Measurements from ENCODE around the gene CCDC66.

The CCDC66 gene

DNA sequence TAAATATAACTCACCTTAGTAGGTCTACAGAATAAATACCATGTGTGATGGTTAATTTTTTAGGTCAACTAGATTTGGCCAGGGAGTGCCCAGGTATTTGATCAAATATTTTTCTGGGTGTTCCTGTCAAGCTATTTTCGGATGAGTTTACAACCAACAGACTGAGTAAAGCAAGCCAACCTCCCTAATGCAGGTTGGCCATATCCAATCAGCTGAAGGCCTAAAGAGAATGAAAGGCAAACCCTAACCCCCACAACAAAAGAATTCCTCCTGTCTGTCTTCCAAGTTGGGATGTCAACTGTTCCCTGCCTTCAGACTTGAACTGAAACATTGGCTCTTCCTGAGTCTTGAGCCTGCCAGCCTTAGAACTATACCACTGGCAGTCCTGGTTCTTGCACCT, 97.5 kb downstream of the CCDC66 start:
- CTCF ChIA-PET = no interaction called here
- no peak for DNase-seq (ENCODE audit: extremely low spot score)
- TF ChIP-seq FOXM1 (IDR thresholded peaks at IDR 0.05; ENCODE audit: borderline replicate concordance) (no peak), SP1 (IDR thresholded peaks at IDR 0.05) (no peak), BHLHE40 (IDR thresholded peaks at IDR 0.05; ENCODE audit: borderline replicate concordance) (no peak), SUZ12 (IDR thresholded peaks at IDR 0.05) (no peak), HDGF (IDR thresholded peaks at IDR 0.05; ENCODE audit: borderline replicate concordance) (no peak), CTBP1 (IDR thresholded peaks at IDR 0.05; ENCODE audit: borderline replicate concordance) (no peak), L3MBTL2 (conservative IDR thresholded peaks at IDR 0.05) (no peak), TARDBP (IDR thresholded peaks at IDR 0.05) (no peak), FOXA1 (IDR thresholded peaks at IDR 0.05) (no peak), FOXK2 (IDR thresholded peaks at IDR 0.05) (no peak), ARNT (IDR thresholded peaks at IDR 0.05) (no peak), NFRKB (IDR thresholded peaks at IDR 0.05) (no peak), ZNF384 (IDR thresholded peaks at IDR 0.05) (no peak)
- POLR2A ChIA-PET = no interaction called here

DNA sequence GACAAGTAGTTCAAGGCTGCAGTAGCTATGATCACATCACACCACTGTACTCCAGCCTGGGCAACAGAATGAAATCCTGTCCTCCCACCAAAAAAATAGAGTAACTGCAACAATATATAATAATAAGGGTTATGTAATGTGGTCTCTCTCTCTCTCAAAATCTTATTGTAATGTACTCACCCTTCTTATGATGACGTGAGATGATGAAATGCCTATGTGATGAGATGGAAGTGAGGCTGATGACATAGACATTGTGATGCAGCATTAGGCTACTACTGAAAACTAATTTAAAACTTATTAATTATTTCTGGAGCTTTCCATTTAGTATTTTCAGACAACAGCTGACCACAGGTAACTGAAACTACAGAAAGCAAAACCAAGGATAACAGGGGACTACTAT, 98.7 kb downstream of the CCDC66 start:
- CTCF ChIA-PET = no interaction called here
- DNase-seq (ENCODE audit: extremely low spot score) = no peak
- POLR2A ChIA-PET = interaction anchor here (0.7 kb wide), 1 partner anchor 27 kb away, joined by 4 read pairs; the partner anchor contains the start of gene TASOR
- no peak for TF ChIP-seq ZNF384 (IDR thresholded peaks at IDR 0.05)
- TF ChIP-seq L3MBTL2 (conservative IDR thresholded peaks at IDR 0.05) = no peak
- no peak for TF ChIP-seq ARNT (IDR thresholded peaks at IDR 0.05)
- TF ChIP-seq SP1 (IDR thresholded peaks at IDR 0.05) = no peak
- no peak for TF ChIP-seq LEF1 (IDR thresholded peaks at IDR 0.05; ENCODE audit: borderline replicate concordance)
- no peak for TF ChIP-seq FOXA1 (IDR thresholded peaks at IDR 0.05)
- TF ChIP-seq FOXK2 (IDR thresholded peaks at IDR 0.05) = no peak
- TF ChIP-seq CTBP1 (IDR thresholded peaks at IDR 0.05; ENCODE audit: borderline replicate concordance) = no peak
- no peak for TF ChIP-seq NFRKB (IDR thresholded peaks at IDR 0.05)
- no peak for TF ChIP-seq FOXM1 (IDR thresholded peaks at IDR 0.05; ENCODE audit: borderline replicate concordance)
- TF ChIP-seq, protein P1, sequence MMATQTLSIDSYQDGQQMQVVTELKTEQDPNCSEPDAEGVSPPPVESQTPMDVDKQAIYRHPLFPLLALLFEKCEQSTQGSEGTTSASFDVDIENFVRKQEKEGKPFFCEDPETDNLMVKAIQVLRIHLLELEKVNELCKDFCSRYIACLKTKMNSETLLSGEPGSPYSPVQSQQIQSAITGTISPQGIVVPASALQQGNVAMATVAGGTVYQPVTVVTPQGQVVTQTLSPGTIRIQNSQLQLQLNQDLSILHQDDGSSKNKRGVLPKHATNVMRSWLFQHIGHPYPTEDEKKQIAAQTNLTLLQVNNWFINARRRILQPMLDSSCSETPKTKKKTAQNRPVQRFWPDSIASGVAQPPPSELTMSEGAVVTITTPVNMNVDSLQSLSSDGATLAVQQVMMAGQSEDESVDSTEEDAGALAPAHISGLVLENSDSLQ (IDR thresholded peaks at IDR 0.05) = no peak
- TF ChIP-seq BHLHE40 (IDR thresholded peaks at IDR 0.05; ENCODE audit: borderline replicate concordance) = no peak
- TF ChIP-seq ELF4 (IDR thresholded peaks at IDR 0.05) = no peak
- no peak for TF ChIP-seq TARDBP (IDR thresholded peaks at IDR 0.05)

DNA sequence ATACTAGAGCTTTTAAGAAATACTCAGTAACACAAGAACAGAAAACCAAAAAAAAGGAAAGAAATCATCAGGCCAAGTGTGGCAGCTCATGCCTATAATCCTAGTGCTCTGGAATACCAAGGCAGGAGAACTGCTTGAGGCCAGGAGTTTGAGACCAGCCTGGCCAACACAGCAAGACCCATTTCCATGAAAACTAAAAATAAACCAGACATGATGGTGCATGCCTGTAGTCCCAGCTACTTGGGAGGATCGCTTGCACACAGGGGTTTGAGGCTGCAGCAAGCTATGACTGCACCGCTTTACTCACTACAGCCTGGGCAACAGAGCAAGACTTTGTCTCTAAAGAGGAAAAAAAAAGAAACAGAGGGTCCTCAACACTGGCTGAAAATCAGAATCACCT, 107.8 kb downstream of the CCDC66 start:
- no peak for DNase-seq (ENCODE audit: extremely low spot score)
- POLR2A ChIA-PET = interaction anchor here (1.5 kb wide), 1 partner anchor 11 kb away, joined by 4 read pairs; no protein-coding TSS in a partner anchor
- no peak for TF ChIP-seq FOXM1 (IDR thresholded peaks at IDR 0.05; ENCODE audit: borderline replicate concordance)
- no peak for TF ChIP-seq CTBP1 (IDR thresholded peaks at IDR 0.05; ENCODE audit: borderline replicate concordance)
- no peak for TF ChIP-seq ELF4 (IDR thresholded peaks at IDR 0.05)
- no peak for TF ChIP-seq FOXK2 (IDR thresholded peaks at IDR 0.05)
- CTCF ChIA-PET = no interaction called here

DNA sequence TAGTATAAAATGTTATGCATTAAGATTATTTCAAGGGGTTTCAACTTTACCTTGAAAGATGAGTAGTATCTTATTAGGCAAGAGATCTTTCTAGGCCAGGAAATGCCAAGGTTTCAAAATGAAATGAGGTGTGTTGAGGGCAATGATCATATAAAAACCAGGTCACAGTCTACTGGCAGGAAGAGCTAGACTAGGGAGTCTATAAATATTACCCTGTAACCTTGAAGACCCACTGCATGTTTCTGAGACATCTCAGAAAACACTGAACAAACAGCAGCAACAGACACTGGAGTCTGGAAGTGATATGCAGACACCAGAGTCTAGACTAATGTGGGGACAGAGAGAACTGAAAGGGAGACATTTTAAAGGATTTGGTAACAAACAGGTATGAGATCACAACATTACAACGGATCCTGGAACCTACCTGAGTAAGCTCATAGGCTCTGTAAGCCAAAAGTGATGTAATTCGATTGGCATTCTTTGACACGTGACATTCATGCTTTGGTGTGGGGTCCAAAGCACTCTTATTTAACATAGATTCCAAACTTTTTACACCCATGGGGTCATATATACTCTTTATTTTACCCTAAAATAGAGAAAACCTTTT, 111.1 kb downstream of the CCDC66 start:
- POLR2A ChIA-PET = no interaction called here
- TF ChIP-seq ARNT (IDR thresholded peaks at IDR 0.05) (no peak), CTBP1 (IDR thresholded peaks at IDR 0.05; ENCODE audit: borderline replicate concordance) (no peak), FOXM1 (IDR thresholded peaks at IDR 0.05; ENCODE audit: borderline replicate concordance) (no peak), L3MBTL2 (conservative IDR thresholded peaks at IDR 0.05) (no peak), BHLHE40 (IDR thresholded peaks at IDR 0.05; ENCODE audit: borderline replicate concordance) (no peak), SP1 (IDR thresholded peaks at IDR 0.05) (no peak), NFRKB (IDR thresholded peaks at IDR 0.05) (no peak), SUZ12 (IDR thresholded peaks at IDR 0.05) (no peak), HDGF (IDR thresholded peaks at IDR 0.05; ENCODE audit: borderline replicate concordance) (no peak), ZNF384 (IDR thresholded peaks at IDR 0.05) (no peak), TARDBP (IDR thresholded peaks at IDR 0.05) (no peak), FOXA1 (IDR thresholded peaks at IDR 0.05) (no peak), FOXK2 (IDR thresholded peaks at IDR 0.05) (no peak), LEF1 (IDR thresholded peaks at IDR 0.05; ENCODE audit: borderline replicate concordance) (no peak)
- TF ChIP-seq, protein P1 (IDR thresholded peaks at IDR 0.05) = no peak
- DNase-seq (ENCODE audit: extremely low spot score) = peak; percentile 11
- CTCF ChIA-PET = no interaction called here

All from HEK293T (cell line).